Duodenal mucosa (tissue), 2 donors: ENCODE measurements around the gene MYO5B.
A peak's percentile ranks its signal among the peaks of the same experiment; 100 is the strongest.
"Not testable (repeated sequence)": the region's sequence is repeated elsewhere in the genome, so short reads cannot be mapped to it uniquely, and the experiment has no call there.

Source experiments
- H3K27ac ChIP-seq: one replicate; pipeline ENCODE4 v1.7.0; 2013; ENCODE audit warnings: low read depth, low read length
- H3K27me3 ChIP-seq, 2 donors: one replicate each; pipeline ENCODE4 v1.7.0; 2013; ENCODE audit warnings: low read length in 2 of 2, control low read depth in 1 of 2; ENCODE audit not compliant: insufficient read depth in 2 of 2, control insufficient read depth in 1 of 2
- H3K36me3 ChIP-seq, 2 donors: one replicate each; pipeline ENCODE4 v1.7.0; 2013; ENCODE audit warnings: low read length in 2 of 2, control low read depth in 1 of 2; ENCODE audit not compliant: insufficient read depth in 2 of 2, control insufficient read depth in 1 of 2
- H3K4me1 ChIP-seq, 2 donors: one replicate each; pipeline ENCODE4 v1.7.0; 2013; ENCODE audit warnings: low read length in 2 of 2, control low read depth in 1 of 2; ENCODE audit not compliant: insufficient read depth in 2 of 2, control insufficient read depth in 1 of 2
- H3K4me3 ChIP-seq, 2 donors: one replicate each; pipeline ENCODE4 v1.7.0; 2013; ENCODE audit warnings: low read length in 2 of 2, low read depth in 1 of 2
- H3K9ac ChIP-seq, 2 donors: one replicate each; pipeline ENCODE4 v1.7.0; 2013; ENCODE audit warnings: low read length in 2 of 2, low read depth in 1 of 2
- H3K9me3 ChIP-seq, 2 donors: one replicate each; pipeline ENCODE4 v1.7.0; 2013; ENCODE audit warnings: low read length in 2 of 2, control low read depth in 1 of 2; ENCODE audit not compliant: control insufficient read depth in 1 of 2

Gene MYO5B

GRCh38 chr18:49843131-49843530 lies 351.8 kb downstream of the MYO5B start:
- Histone ChIP-seq H3K36me3 (peaks cover 61 to 84% of the 10 kb centered on the region in 2 donors), H3K9me3 (no peaks in the 10 kb centered on the region), H3K9ac (no peak overlapping the region), H3K4me3 (no peak overlapping the region), H3K27ac (no peak overlapping the region), H3K27me3 (no peaks in the 10 kb centered on the region), H3K4me1 (peaks cover 11 to 17% of the 10 kb centered on the region in 2 donors)

- no peak overlapping the region for H3K9ac ChIP-seq
- no peak overlapping the region for H3K27ac ChIP-seq
- H3K36me3 ChIP-seq: peaks cover 66 to 84% of the 10 kb centered on the region in 2 donors
- no peak overlapping the region for H3K4me3 ChIP-seq
- H3K27me3 ChIP-seq: no peaks in the 10 kb centered on the region
- H3K9me3 ChIP-seq: no peaks in the 10 kb centered on the region
- peaks cover 6 to 17% of the 10 kb centered on the region in 2 donors for H3K4me1 ChIP-seq
These were observed 352.3 kb downstream of the MYO5B start for GRCh38 chr18:49842656-49843055.

- peaks cover 67 to 83% of the 10 kb centered on the region in 2 donors for H3K36me3 ChIP-seq
- peaks cover 2 to 10% of the 10 kb centered on the region in 2 donors for H3K4me1 ChIP-seq
- H3K27me3 ChIP-seq: no peaks in the 10 kb centered on the region
- H3K9ac ChIP-seq: no peak overlapping the region
- H3K27ac ChIP-seq: no peak overlapping the region
- no peak overlapping the region for H3K4me3 ChIP-seq
- no peaks in the 10 kb centered on the region for H3K9me3 ChIP-seq
These were observed 353.4 kb downstream of the MYO5B start for GRCh38 chr18:49841236-49842217.

- no peak overlapping the region for H3K4me3 ChIP-seq
- peaks cover 47 to 68% of the 10 kb centered on the region in 2 donors for H3K36me3 ChIP-seq
- peaks cover 4 to 20% of the 10 kb centered on the region in 2 donors for H3K4me1 ChIP-seq
- no peak overlapping the region for H3K27ac ChIP-seq
- no peaks in the 10 kb centered on the region for H3K9me3 ChIP-seq
- no peaks in the 10 kb centered on the region for H3K27me3 ChIP-seq
- H3K9ac ChIP-seq: no peak overlapping the region
These were observed 355.9 kb downstream of the MYO5B start for GRCh38 chr18:49839012-49839411.

GRCh38 chr18:49838381-49838780 lies 356.6 kb downstream of the MYO5B start:
- Histone ChIP-seq H3K27me3 (no peaks in the 10 kb centered on the region), H3K9ac (no peak overlapping the region), H3K36me3 (peaks cover 47 to 64% of the 10 kb centered on the region in 2 donors), H3K4me1 (peaks cover 4 to 26% of the 10 kb centered on the region in 2 donors), H3K9me3 (no peaks in the 10 kb centered on the region), H3K27ac (no peak overlapping the region), H3K4me3 (no peak overlapping the region)

GRCh38 chr18:49837889-49838288 lies 357.1 kb downstream of the MYO5B start:
- Histone ChIP-seq H3K27ac (no peak overlapping the region), H3K9ac (no peak overlapping the region), H3K36me3 (peaks cover 44 to 60% of the 10 kb centered on the region in 2 donors), H3K4me3 (no peak overlapping the region), H3K9me3 (no peaks in the 10 kb centered on the region), H3K27me3 (no peaks in the 10 kb centered on the region), H3K4me1 (peaks cover 4 to 31% of the 10 kb centered on the region in 2 donors)

- H3K9me3 ChIP-seq, H3K27ac ChIP-seq, H3K27me3 ChIP-seq, H3K4me3 ChIP-seq, H3K9ac ChIP-seq: not testable (repeated sequence)
- peaks cover 9 to 36% of the 10 kb centered on the region in 2 donors for H3K4me1 ChIP-seq
- peaks cover 39 to 55% of the 10 kb centered on the region in 2 donors for H3K36me3 ChIP-seq
These were observed 357.6 kb downstream of the MYO5B start for GRCh38 chr18:49837316-49837835.

- Histone ChIP-seq H3K27ac (no peak overlapping the region), H3K4me3 (no peak overlapping the region), H3K36me3 (peaks cover 24 to 36% of the 10 kb centered on the region in 2 donors), H3K9me3 (no peaks in the 10 kb centered on the region), H3K27me3 (no peaks in the 10 kb centered on the region), H3K4me1 (peaks cover 13 to 41% of the 10 kb centered on the region in 2 donors), H3K9ac (peak overlapping the region in 1 of 2 donors; percentile 22)
These were observed 359.5 kb downstream of the MYO5B start for GRCh38 chr18:49835405-49835804.

- no peak overlapping the region for H3K4me3 ChIP-seq
- H3K27ac ChIP-seq: peak overlapping the region; percentile 59
- H3K9ac ChIP-seq: peak overlapping the region in 1 of 2 donors; percentile 37
- H3K36me3 ChIP-seq: peaks cover 18 to 28% of the 10 kb centered on the region in 2 donors
- H3K9me3 ChIP-seq: no peaks in the 10 kb centered on the region
- peaks cover 13 to 39% of the 10 kb centered on the region in 2 donors for H3K4me1 ChIP-seq
- no peaks in the 10 kb centered on the region for H3K27me3 ChIP-seq
These were observed 360.7 kb downstream of the MYO5B start for GRCh38 chr18:49834258-49834657.

- Histone ChIP-seq H3K4me1 (peaks cover 13 to 39% of the 10 kb centered on the region in 2 donors), H3K36me3 (peaks cover 14 to 23% of the 10 kb centered on the region in 2 donors), H3K4me3 (no peak overlapping the region), H3K27me3 (no peaks in the 10 kb centered on the region), H3K9ac (peak overlapping the region in 1 of 2 donors; percentile 37), H3K9me3 (no peaks in the 10 kb centered on the region), H3K27ac (peak overlapping the region; percentile 59)
These were observed 361.1 kb downstream of the MYO5B start for GRCh38 chr18:49833814-49834213.
